OCI-LY1 (cell line): ENCODE measurements around the gene RFNG.

Experiments used
- H2AFZ ChIP-seq: fragments of 200-600 bp; sonication (generic), shearing (Covaris generic); 2 replicates; pipeline ENCODE4 v1.6.0; 2014; ENCODE audit warnings: antibody characterized with exemption, mild to moderate bottlenecking, low read length
- H3F3A ChIP-seq: fragments of 200-600 bp; sonication (generic), shearing (Covaris generic); 2 replicates; pipeline ENCODE4 v1.6.0; 2014; ENCODE audit warnings: mild to moderate bottlenecking, antibody characterized with exemption, low read length, moderate library complexity; ENCODE audit not compliant: insufficient read depth
- H3K27ac ChIP-seq: fragments of 200-600 bp; sonication (generic); 2 replicates; pipeline ENCODE4 v1.5.1; 2014; ENCODE audit warnings: low read length, mixed run types, mild to moderate bottlenecking, low read depth; ENCODE audit not compliant: poor library complexity, severe bottlenecking
- H3K27me3 ChIP-seq: fragments of 200-600 bp; sonication (generic); 2 replicates; pipeline ENCODE4 v1.6.0; 2014; ENCODE audit warnings: antibody characterized with exemption, mild to moderate bottlenecking, low read length, moderate library complexity; ENCODE audit not compliant: insufficient read depth
- H3K36me3 ChIP-seq: fragments of 200-600 bp; sonication (generic); 2 replicates; pipeline ENCODE4 v1.6.1; 2014; ENCODE audit warnings: mild to moderate bottlenecking, antibody characterized with exemption, low read length, moderate library complexity, mixed read lengths; ENCODE audit not compliant: insufficient read depth
- H3K4me1 ChIP-seq: fragments of 200-600 bp; sonication (generic); 2 replicates; pipeline ENCODE4 v1.5.1; 2014; ENCODE audit warnings: mild to moderate bottlenecking, low read length, moderate library complexity; ENCODE audit not compliant: insufficient read depth, severe bottlenecking
- H3K4me2 ChIP-seq: fragments of 200-600 bp; sonication (generic), shearing (Covaris generic); 2 replicates; pipeline ENCODE4 v1.6.1; 2014; ENCODE audit warnings: low read length
- H3K4me3 ChIP-seq: fragments of 200-600 bp; sonication (generic); 2 replicates; pipeline ENCODE4 v1.5.1; 2014; ENCODE audit warnings: low read length, low read depth, mild to moderate bottlenecking, mixed read lengths; ENCODE audit not compliant: poor library complexity, severe bottlenecking
- H3K79me2 ChIP-seq: fragments of 200-600 bp; shearing (Covaris generic); 2 replicates; pipeline ENCODE4 v1.6.1; 2016; ENCODE audit warnings: mixed run types, low read length, mixed read lengths; ENCODE audit not compliant: insufficient read depth
- H3K9ac ChIP-seq: fragments of 200-600 bp; sonication (generic), shearing (Covaris generic); 2 replicates; pipeline ENCODE4 v1.6.1; 2014; ENCODE audit warnings: mild to moderate bottlenecking, low read length, mixed read lengths
- H3K9me2 ChIP-seq: fragments of 200-600 bp; sonication (generic), shearing (Covaris generic); 2 replicates; pipeline ENCODE4 v1.6.1; 2014; ENCODE audit warnings: low read depth, mild to moderate bottlenecking, low read length, mixed read lengths
- H3K9me3 ChIP-seq: fragments of 200-600 bp; shearing (Covaris generic); 2 replicates; pipeline ENCODE4 v1.6.1; 2014; ENCODE audit warnings: low read length, mixed read lengths
- H4K20me1 ChIP-seq: fragments of 200-600 bp; sonication (generic), shearing (Covaris generic); 2 replicates; pipeline ENCODE4 v1.6.0; 2016; ENCODE audit warnings: mild to moderate bottlenecking, low read length; ENCODE audit not compliant: insufficient read depth
- CTCF ChIP-seq: fragments of 200-600 bp; sonication (generic), shearing (Covaris generic); IDR thresholded peaks from 2 replicates; pipeline ENCODE4 v1.5.1; 2017; ENCODE audit warnings: mild to moderate bottlenecking, antibody characterized with exemption, low read length, moderate library complexity, mixed read lengths
- EZH2 ChIP-seq: fragments of 200-600 bp; sonication (generic), shearing (Covaris generic); IDR thresholded peaks from 2 replicates; pipeline ENCODE4 v1.8.0; 2017; ENCODE audit warnings: borderline replicate concordance, mixed run types, mild to moderate bottlenecking, antibody characterized with exemption, low read length, moderate library complexity, mixed read lengths

RFNG gene

DNA sequence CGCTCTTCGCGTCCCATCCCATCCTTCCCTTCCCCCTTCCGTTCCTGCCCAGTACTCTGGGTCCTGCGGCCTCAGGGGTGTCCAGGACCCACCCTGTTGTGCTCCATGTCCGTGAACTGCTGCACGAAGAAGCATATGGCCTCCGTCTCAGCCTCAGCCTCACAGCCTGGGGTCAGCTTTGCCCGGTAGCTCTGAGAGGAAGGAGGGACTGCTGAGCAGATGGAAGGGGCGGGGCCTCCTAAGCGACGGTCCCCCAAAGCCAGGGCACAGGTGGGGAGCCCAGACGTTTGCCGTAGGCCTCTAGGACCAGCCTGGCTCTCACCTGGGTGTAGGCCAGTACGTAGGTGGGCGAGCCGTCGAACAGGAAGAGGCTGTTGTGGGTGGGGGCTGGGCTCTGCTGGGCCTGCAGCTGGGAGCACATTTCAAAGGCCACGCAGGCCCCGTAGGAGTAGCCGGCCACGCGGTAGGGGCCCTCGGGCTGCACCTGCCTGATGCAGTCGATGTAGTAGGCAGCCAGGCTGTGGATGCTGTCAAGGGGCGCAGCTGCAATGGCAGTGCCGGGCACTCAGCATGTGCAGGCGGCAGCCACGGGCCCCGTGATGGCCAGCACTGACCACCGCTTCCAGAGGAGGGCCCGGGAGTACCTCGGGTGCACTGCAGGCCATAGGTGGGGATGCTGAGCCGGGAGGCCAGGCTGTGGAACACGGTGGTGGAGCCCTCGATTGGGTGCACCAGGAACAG lies 28.6 kb upstream of the RFNG start:
- Histone ChIP-seq H3K4me3 (no peak overlapping the region), H3K9me3 (no peaks in the 10 kb centered on the region), H3K4me2 (no peak overlapping the region), H4K20me1 (no peaks in the 10 kb centered on the region), H3K9ac (no peak overlapping the region), H3K27me3 (no peaks in the 10 kb centered on the region), H3K27ac (no peak overlapping the region), H2AFZ (no peak overlapping the region), H3K4me1 (no peaks in the 10 kb centered on the region), H3F3A (peaks cover 3% of the 10 kb centered on the region; the same call in 1 of the 2 replicates), H3K36me3 (peaks cover 84% of the 10 kb centered on the region), H3K9me2 (no peaks in the 10 kb centered on the region), H3K79me2 (no peaks in the 10 kb centered on the region)
- no peak for TF ChIP-seq EZH2
- TF ChIP-seq CTCF: no peak

- no peaks in the 10 kb centered on the region for H3K9me2 ChIP-seq
These were observed 27.5 kb upstream of the RFNG start for GRCh38 chr17:82079001-82079677.

DNA sequence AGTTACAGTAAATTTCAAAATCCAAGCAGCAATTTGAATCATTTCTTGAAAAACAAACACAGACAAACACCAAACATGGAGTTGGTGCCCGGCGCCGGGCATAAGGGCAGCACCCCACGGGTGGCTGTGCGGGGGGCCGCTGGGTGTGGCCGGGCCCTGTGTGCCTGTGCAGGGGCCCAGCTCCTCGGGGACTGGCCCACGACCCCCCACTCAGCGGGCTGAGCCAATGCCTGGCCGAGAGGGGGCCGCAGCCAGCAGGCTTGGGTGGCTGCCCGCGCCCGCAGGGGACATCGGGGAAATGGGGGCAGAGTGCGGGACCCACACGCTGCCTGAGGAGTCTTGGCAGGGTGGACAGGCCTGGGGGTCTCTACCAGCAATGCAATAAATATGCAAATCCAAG lies 26.8 kb upstream of the RFNG start:
- no peak overlapping the region for H3K9ac ChIP-seq
- peaks cover 3% of the 10 kb centered on the region; the same call in 1 of the 2 replicates for H3F3A ChIP-seq
- no peak overlapping the region for H3K27ac ChIP-seq
- peaks cover 4% of the 10 kb centered on the region; the same call in 1 of the 2 replicates for H3K27me3 ChIP-seq
- no peak overlapping the region for H2AFZ ChIP-seq
- H3K4me1 ChIP-seq: no peaks in the 10 kb centered on the region
- H3K36me3 ChIP-seq: peaks cover 66% of the 10 kb centered on the region
- no peak overlapping the region for H3K4me3 ChIP-seq
- no peaks in the 10 kb centered on the region for H3K9me3 ChIP-seq
- H3K4me2 ChIP-seq: no peak overlapping the region
- H3K9me2 ChIP-seq: no peaks in the 10 kb centered on the region
- no peaks in the 10 kb centered on the region for H3K79me2 ChIP-seq
- H4K20me1 ChIP-seq: no peaks in the 10 kb centered on the region
- TF ChIP-seq CTCF (no peak), EZH2 (no peak)

More at GRCh38 chr17:82079001-82079677, 27.5 kb upstream of the RFNG start:
- Histone ChIP-seq H3K9ac (no peak overlapping the region), H3K27ac (no peak overlapping the region), H3K9me3 (no peaks in the 10 kb centered on the region), H3K4me2 (no peak overlapping the region), H2AFZ (no peak overlapping the region), H3F3A (peaks cover 3% of the 10 kb centered on the region; the same call in 1 of the 2 replicates), H4K20me1 (no peaks in the 10 kb centered on the region), H3K4me1 (no peaks in the 10 kb centered on the region), H3K79me2 (no peaks in the 10 kb centered on the region), H3K36me3 (peaks cover 73% of the 10 kb centered on the region), H3K27me3 (no peaks in the 10 kb centered on the region), H3K4me3 (no peak overlapping the region)
- TF ChIP-seq EZH2: no peak
- TF ChIP-seq CTCF: no peak
